IMR-90 (cell line): ENCODE results near the gene ADAMTS3. TPM values are rescaled to one million over a fixed set of nuclear protein-coding genes. Genes with fewer than 3 reads are reported as not detected.

Experiments used
- ATAC-seq: fragments of 200-7000 bp; cut with Tn5 transposase; 2 replicates; pipeline ENCODE4 v1.9.1; 2020; ENCODE audit warnings: low read depth, mild to moderate bottlenecking, moderate library complexity
- BruUV-seq: library from RNA; stranded (reverse); fragments of 400-500 nt; replicated peaks from 2 replicates; lab custom pipeline; 2021; lab: Mats Ljungman, UMichigan
- CTCF ChIA-PET: fragments of 300-600 bp; formaldehyde crosslinking; extraction: SDS; loops from one replicate; lab custom pipeline; 2021; ENCODE audit warnings: antibody characterized with exemption; lab: Yijun Ruan, JAX
- POLR2A ChIA-PET: fragments of 300-600 bp; sonication (Branson Sonifier 250); formaldehyde crosslinking; loops from one replicate; lab custom pipeline; 2022; ENCODE audit warnings: antibody characterized with exemption; ENCODE audit not compliant: unreplicated experiment; lab: Charles Lee
- DNase-seq: peaks from one replicate; pipeline ENCODE4 v3.0.0; 2013
- H2AFZ ChIP-seq: replicated peaks from 2 replicates; pipeline ENCODE3; 2013; ENCODE audit warnings: low read length, mild to moderate bottlenecking; ENCODE audit not compliant: poor library complexity
- H2AK5ac ChIP-seq: 2 replicates; pipeline ENCODE4 v1.6.1; 2013; ENCODE audit warnings: low read depth, low read length, inconsistent platforms
- H2AK9ac ChIP-seq: replicated peaks from 2 replicates; pipeline ENCODE3; 2013; ENCODE audit warnings: mild to moderate bottlenecking, low read depth, low read length, moderate library complexity; ENCODE audit not compliant: poor library complexity
- H2BK120ac ChIP-seq: 2 replicates; pipeline ENCODE4 v1.6.1; 2013; ENCODE audit warnings: low read depth, low read length, inconsistent platforms
- H2BK15ac ChIP-seq: 3 replicates; pipeline ENCODE4 v1.6.1; 2013; ENCODE audit warnings: low read depth, low read length, inconsistent platforms
- H2BK20ac ChIP-seq: 2 replicates; pipeline ENCODE4 v1.6.1; 2013; ENCODE audit warnings: low read depth, mild to moderate bottlenecking, inconsistent platforms, low read length, moderate library complexity
- H2BK5ac ChIP-seq: 2 replicates; pipeline ENCODE4 v1.6.1; 2013; ENCODE audit warnings: mild to moderate bottlenecking, low read depth, low read length, inconsistent platforms; ENCODE audit not compliant: poor library complexity, severe bottlenecking
- H3K14ac ChIP-seq: replicated peaks from 2 replicates; pipeline ENCODE4 v1.6.1; 2013; ENCODE audit warnings: low read depth, low read length, inconsistent platforms
- H3K18ac ChIP-seq: 2 replicates; pipeline ENCODE4 v1.6.1; 2013; ENCODE audit warnings: low read depth, low read length, control low read depth
- H3K23ac ChIP-seq: 2 replicates; pipeline ENCODE4 v1.6.1; 2013; ENCODE audit warnings: low read depth, low read length, inconsistent platforms
- H3K27ac ChIP-seq: 2 replicates; pipeline ENCODE4 v1.5.1; 2013; ENCODE audit warnings: mild to moderate bottlenecking, control low read depth, low read length; ENCODE audit not compliant: insufficient read depth
- H3K27me3 ChIP-seq: 2 replicates; pipeline ENCODE4 v1.6.1; 2013; ENCODE audit warnings: low read length; ENCODE audit not compliant: control insufficient read depth, insufficient read depth
- H3K36me3 ChIP-seq: 2 replicates; pipeline ENCODE4 v1.6.1; 2013; ENCODE audit warnings: low read length, mixed read lengths; ENCODE audit not compliant: control insufficient read depth, insufficient read depth
- H3K4ac ChIP-seq: 2 replicates; pipeline ENCODE4 v1.6.1; 2013; ENCODE audit warnings: low read depth, low read length, inconsistent platforms
- H3K4me1 ChIP-seq: 2 replicates; pipeline ENCODE4 v1.6.1; 2013; ENCODE audit warnings: low read length, mixed read lengths; ENCODE audit not compliant: control insufficient read depth, insufficient read depth
- H3K4me2 ChIP-seq: 2 replicates; pipeline ENCODE4 v1.6.1; 2013; ENCODE audit warnings: low read depth, mild to moderate bottlenecking, control low read depth, low read length, moderate library complexity
- H3K4me3 ChIP-seq: 2 replicates; pipeline ENCODE4 v1.5.1; 2013; ENCODE audit warnings: low read depth, mild to moderate bottlenecking, control low read depth, low read length, moderate library complexity; ENCODE audit not compliant: insufficient read depth
- H3K56ac ChIP-seq: 2 replicates; pipeline ENCODE4 v1.6.1; 2013; ENCODE audit warnings: low read length, inconsistent platforms; ENCODE audit not compliant: insufficient read depth; ENCODE audit errors: extremely low read depth
- H3K79me1 ChIP-seq, 2 experiments: 2 replicates each; pipeline ENCODE4 v1.6.1; 2013; ENCODE audit warnings: low read length in 2 of 2, inconsistent platforms in 1 of 2, low read depth in 1 of 2
- H3K9ac ChIP-seq: 2 replicates; pipeline ENCODE4 v1.6.1; 2013; ENCODE audit warnings: low read depth, low read length, control low read depth
- H3K9me1 ChIP-seq: 2 replicates; pipeline ENCODE4 v1.6.1; 2013; ENCODE audit warnings: low read length, inconsistent platforms; ENCODE audit not compliant: insufficient read depth
- H3K9me3 ChIP-seq: 2 replicates; pipeline ENCODE4 v1.6.1; 2013; ENCODE audit warnings: low read length; ENCODE audit not compliant: control insufficient read depth, insufficient read depth
- H4K20me1 ChIP-seq: 2 replicates; pipeline ENCODE4 v1.6.1; 2013; ENCODE audit warnings: low read length, inconsistent platforms; ENCODE audit not compliant: insufficient read depth
- H4K5ac ChIP-seq: 2 replicates; pipeline ENCODE4 v1.6.1; 2013; ENCODE audit warnings: mild to moderate bottlenecking, low read depth, low read length, control low read depth
- H4K8ac ChIP-seq, 2 experiments: 2 replicates each; pipeline ENCODE4 v1.6.1; 2013; ENCODE audit warnings: low read depth in 2 of 2, low read length in 2 of 2, control low read depth in 1 of 2, inconsistent platforms in 1 of 2
- H4K91ac ChIP-seq: 2 replicates; pipeline ENCODE4 v1.6.1; 2013; ENCODE audit warnings: low read depth, low read length, inconsistent platforms; ENCODE audit not compliant: insufficient read depth
- CEBPB ChIP-seq: IDR thresholded peaks from 2 replicates; pipeline ENCODE4 v1.6.1; 2012; ENCODE audit warnings: low read depth, low read length, improper control_type of control experiment
- CHD1 ChIP-seq: IDR thresholded peaks from 2 replicates; pipeline ENCODE4 v1.6.1; 2012; ENCODE audit warnings: low read depth, low read length, improper control_type of control experiment
- ELK1 ChIP-seq: fragments of 150-350 bp; IDR thresholded peaks from 2 replicates; pipeline ENCODE4 v1.6.1; 2016; ENCODE audit warnings: low read depth, mild to moderate bottlenecking, low read length, moderate library complexity, borderline replicate concordance
- FOS ChIP-seq: fragments of 150-350 bp; IDR thresholded peaks from 2 replicates; pipeline ENCODE4 v1.6.1; 2016; ENCODE audit warnings: low read depth, low read length
- MAFK ChIP-seq: IDR thresholded peaks from 2 replicates; pipeline ENCODE4 v1.6.1; 2012; ENCODE audit warnings: low read depth, low read length, improper control_type of control experiment
- MAZ ChIP-seq: IDR thresholded peaks from 2 replicates; pipeline ENCODE4 v1.6.1; 2012; ENCODE audit warnings: low read depth, mild to moderate bottlenecking, low read length, improper control_type of control experiment, moderate library complexity, borderline replicate concordance
- MXI1 ChIP-seq: IDR thresholded peaks from 2 replicates; pipeline ENCODE4 v1.6.1; 2012; ENCODE audit warnings: low read depth, mild to moderate bottlenecking, low read length, moderate library complexity, borderline replicate concordance
- NFE2L2 ChIP-seq: fragments of 150-350 bp; IDR thresholded peaks from 2 replicates; pipeline ENCODE4 v1.6.1; 2016; ENCODE audit warnings: low read depth, mild to moderate bottlenecking, low read length
- POLR2A ChIP-seq: IDR thresholded peaks from 2 replicates; pipeline ENCODE4 v1.6.1; 2012; ENCODE audit warnings: mild to moderate bottlenecking, low read depth, low read length
- RCOR1 ChIP-seq: IDR thresholded peaks from 2 replicates; pipeline ENCODE4 v1.6.1; 2012; ENCODE audit warnings: mild to moderate bottlenecking, low read length, improper control_type of control experiment; ENCODE audit not compliant: insufficient replicate concordance
- RFX5 ChIP-seq: IDR thresholded peaks from 2 replicates; pipeline ENCODE4 v1.8.0; 2012; ENCODE audit warnings: low read depth, mild to moderate bottlenecking, low read length, moderate library complexity
- WGBS, 2 experiments: methylation state at CpG; one replicate each; pipeline versions ENCODE4 v1.1.5 to v1.1.7; 2013; ENCODE audit warnings: missing lambda C conversion rate in 2 of 2; ENCODE audit not compliant: insufficient read length in 1 of 2; ENCODE audit errors: extremely low coverage in 2 of 2; 5-methylcytosine and 5-hydroxymethylcytosine counted together
- dilution Hi-C: fragments of 300-500 bp; cut with HindIII; formaldehyde crosslinking; loops from one replicate; pipeline ENCODE4 v1.14.3; 2018; ENCODE audit warnings: low sequenced_read_pairs; ENCODE audit not compliant: unreplicated experiment
- in situ Hi-C: fragments of 300-500 bp; cut with MboI; formaldehyde crosslinking; loops from 3 replicates; pipeline ENCODE4 v1.14.3; 2019; ENCODE audit warnings: low sequenced_read_pairs, inconsistent platforms, mixed read lengths
- intact Hi-C: fragments of 100-400 bp; cut with micrococcal nuclease; formaldehyde crosslinking; loops from 2 replicates; pipeline ENCODE4 v1.10.0; 2022
- polyA plus RNA-seq, 3 experiments: library from polyadenylated mRNA; depleted of rRNA; stranded (reverse); fragments of >200 nt; gene quantifications; 2 replicates each; pipeline ENCODE4 v1.2.3, GENCODE V29; 2012; ENCODE audit warnings: low replicate concordance in 1 of 3
- total RNA-seq: library from RNA; depleted of rRNA; stranded (reverse); fragments of >200 nt; gene quantifications from 2 replicates; pipeline ENCODE4 v1.2.3, GENCODE V29; 2012
- TF ChIP-seq, protein P1 (sequence below): conservative IDR thresholded peaks from 2 replicates; pipeline ENCODE4 v1.5.1; 2012; ENCODE audit warnings: mild to moderate bottlenecking, low read depth, low read length, improper control_type of control experiment
- TF ChIP-seq, protein P2 (sequence below): fragments of 150-350 bp; IDR thresholded peaks from 2 replicates; pipeline ENCODE4 v1.6.1; 2017; ENCODE audit warnings: mild to moderate bottlenecking, antibody characterized with exemption, low read length, low read depth

ADAMTS3 gene
- total and polyA plus RNA-seq, 2 of the 4 experiments (the other 2 are of a cell fraction): 0.68 to 2.9 TPM

DNA sequence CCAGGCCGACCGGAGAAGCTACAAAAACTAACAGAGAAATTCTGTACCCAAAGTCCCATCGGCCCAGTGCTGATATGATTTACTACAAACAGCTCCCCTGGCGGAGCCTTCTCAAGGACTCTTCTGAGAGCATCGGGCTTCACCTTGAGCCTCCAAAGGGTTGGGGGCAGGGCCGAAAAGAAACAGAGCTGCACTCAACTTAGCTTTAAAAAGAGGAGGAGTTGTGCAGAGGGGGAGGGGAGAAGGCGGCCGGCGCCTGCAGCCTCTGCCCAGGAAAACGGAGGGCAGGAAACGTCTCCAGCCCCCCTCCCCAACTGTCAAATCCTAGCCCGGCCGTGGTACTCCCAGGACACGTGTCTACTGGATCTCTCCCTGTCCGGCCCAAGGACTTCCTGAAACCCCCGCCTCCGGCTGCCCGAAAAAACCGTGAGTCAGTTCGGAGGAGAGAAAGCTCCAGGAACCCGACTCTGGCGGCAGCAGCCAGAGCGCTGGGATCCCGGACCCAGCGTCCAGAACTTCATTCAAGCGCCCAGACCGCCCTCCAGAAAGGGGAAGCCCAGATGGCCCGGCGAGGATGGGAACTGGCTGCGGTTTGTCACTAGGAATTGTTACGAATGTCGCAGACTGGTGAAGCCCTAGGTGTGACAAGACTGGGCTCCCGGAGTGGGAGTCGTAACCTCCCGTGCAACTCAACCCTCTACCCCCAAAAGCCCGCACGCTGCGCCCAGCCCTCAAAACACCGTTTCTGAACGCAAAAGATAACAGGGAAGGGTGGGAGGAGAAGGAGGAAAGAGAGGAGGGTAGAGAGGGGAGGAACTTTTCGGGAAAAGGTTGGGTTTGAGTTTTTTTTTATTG lies 973 bp downstream of the ADAMTS3 start:
- H3K4me3 ChIP-seq: peak overlapping the region; percentile 62
- no peak overlapping the region for H3K18ac ChIP-seq
- H2BK15ac ChIP-seq: no peak overlapping the region
- H3K36me3 ChIP-seq: no peaks in the 10 kb centered on the region
- no peaks in the 10 kb centered on the region for H3K27me3 ChIP-seq
- ChIA-PET POLR2A (no interaction called here), CTCF (interaction anchor here (0.6 to 1.4 kb wide), 8 partner anchors 10 to 241 kb away, joined by 3 to 5 read pairs (median 4); no protein-coding TSS in a partner anchor)
- intact Hi-C loops (loop anchor here (5.0 kb wide), 1 partner anchor 256 kb away; no protein-coding TSS in a partner anchor), dilution Hi-C loops (no loop called here), in situ Hi-C loops (no loop called here)
- H2AFZ ChIP-seq: peak overlapping the region; percentile 92
- H4K91ac ChIP-seq: no peak overlapping the region
- H3K4me1 ChIP-seq: no peaks in the 10 kb centered on the region; the same call in 1 of the 2 replicates
- no peak overlapping the region for H2BK5ac ChIP-seq
- H4K20me1 ChIP-seq: no peaks in the 10 kb centered on the region
- peak overlapping the region; percentile 49; the same call in 1 of the 2 replicates for H2BK120ac ChIP-seq
- H3K56ac ChIP-seq: peak overlapping the region; percentile 9; the same call in 1 of the 2 replicates
- no peak overlapping the region for H3K14ac ChIP-seq
- BruUV-seq: no TSS peak
- peak; percentile 77 for DNase-seq
- peak overlapping the region; percentile 97 for H3K4me2 ChIP-seq
- H3K9ac ChIP-seq: peak overlapping the region; percentile 37
- no peak overlapping the region for H4K5ac ChIP-seq
- no peaks in the 10 kb centered on the region for H3K9me1 ChIP-seq
- no peaks in the 10 kb centered on the region for H3K9me3 ChIP-seq
- no peaks in the 10 kb centered on the region for H3K79me1 ChIP-seq
- 0 out of 2 replicates have a peak overlapping the region, but pooled peaks have one; percentile 37 for H3K23ac ChIP-seq
- H3K27ac ChIP-seq: no peak overlapping the region; the same call in 1 of the 2 replicates
- WGBS, 2 experiments: 0% methylated on average over 8 of the region's 41 CpGs; no CpG with 5 or more reads in 1 of the 2 experiments
- 0 out of 2 replicates have a peak overlapping the region, but pooled peaks have one; percentile 10 for H3K4ac ChIP-seq
- H4K8ac ChIP-seq: no peak overlapping the region
- no peak overlapping the region for H2AK5ac ChIP-seq
- ATAC-seq: peak; percentile 78
- H2AK9ac ChIP-seq: no peak overlapping the region
- H2BK20ac ChIP-seq: no peak overlapping the region
- TF ChIP-seq POLR2A (no peak), MAFK (no peak), NFE2L2 (no peak), FOS (no peak), RFX5 (no peak), CHD1 (no peak), MAZ (no peak), MXI1 (peak; percentile 81), CEBPB (no peak), ELK1 (no peak), RCOR1 (no peak)
- TF ChIP-seq, protein P1, sequence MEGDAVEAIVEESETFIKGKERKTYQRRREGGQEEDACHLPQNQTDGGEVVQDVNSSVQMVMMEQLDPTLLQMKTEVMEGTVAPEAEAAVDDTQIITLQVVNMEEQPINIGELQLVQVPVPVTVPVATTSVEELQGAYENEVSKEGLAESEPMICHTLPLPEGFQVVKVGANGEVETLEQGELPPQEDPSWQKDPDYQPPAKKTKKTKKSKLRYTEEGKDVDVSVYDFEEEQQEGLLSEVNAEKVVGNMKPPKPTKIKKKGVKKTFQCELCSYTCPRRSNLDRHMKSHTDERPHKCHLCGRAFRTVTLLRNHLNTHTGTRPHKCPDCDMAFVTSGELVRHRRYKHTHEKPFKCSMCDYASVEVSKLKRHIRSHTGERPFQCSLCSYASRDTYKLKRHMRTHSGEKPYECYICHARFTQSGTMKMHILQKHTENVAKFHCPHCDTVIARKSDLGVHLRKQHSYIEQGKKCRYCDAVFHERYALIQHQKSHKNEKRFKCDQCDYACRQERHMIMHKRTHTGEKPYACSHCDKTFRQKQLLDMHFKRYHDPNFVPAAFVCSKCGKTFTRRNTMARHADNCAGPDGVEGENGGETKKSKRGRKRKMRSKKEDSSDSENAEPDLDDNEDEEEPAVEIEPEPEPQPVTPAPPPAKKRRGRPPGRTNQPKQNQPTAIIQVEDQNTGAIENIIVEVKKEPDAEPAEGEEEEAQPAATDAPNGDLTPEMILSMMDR: peak; percentile 35
- TF ChIP-seq, protein P2, sequence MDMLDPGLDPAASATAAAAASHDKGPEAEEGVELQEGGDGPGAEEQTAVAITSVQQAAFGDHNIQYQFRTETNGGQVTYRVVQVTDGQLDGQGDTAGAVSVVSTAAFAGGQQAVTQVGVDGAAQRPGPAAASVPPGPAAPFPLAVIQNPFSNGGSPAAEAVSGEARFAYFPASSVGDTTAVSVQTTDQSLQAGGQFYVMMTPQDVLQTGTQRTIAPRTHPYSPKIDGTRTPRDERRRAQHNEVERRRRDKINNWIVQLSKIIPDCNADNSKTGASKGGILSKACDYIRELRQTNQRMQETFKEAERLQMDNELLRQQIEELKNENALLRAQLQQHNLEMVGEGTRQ: peak; percentile 51
